ENCODE measurements around the gene ZNF785. TPM values are rescaled to one million over a fixed set of nuclear protein-coding genes. Genes with fewer than 3 reads are reported as not detected.

Gene ZNF785
- total RNA-seq, 1 experiment from 2014 or later, result 18.2 TPM

DNA sequence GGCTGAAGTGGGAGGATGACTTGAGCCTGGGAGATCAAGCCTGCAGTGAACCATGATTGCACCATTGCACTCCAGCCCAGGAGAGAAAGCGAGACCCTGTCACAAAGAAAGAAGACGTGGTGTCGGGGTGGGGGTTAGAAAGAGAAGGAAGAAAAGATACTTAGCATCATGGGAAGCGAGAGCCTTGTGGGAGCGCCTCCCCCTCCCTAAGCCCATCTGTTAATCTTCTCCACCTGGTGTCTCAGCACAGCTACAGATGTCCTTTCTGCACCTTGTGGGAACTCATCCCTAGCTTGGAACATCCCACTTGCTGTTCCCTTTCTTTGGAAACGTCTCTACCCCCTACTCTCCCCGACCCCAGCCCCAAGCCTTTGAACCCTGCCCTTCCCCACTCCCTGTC, 20.0 kb downstream of the ZNF785 start:
- no peak overlapping the region for H3K4me3 ChIP-seq
- H3K27me3 ChIP-seq, result no peaks in the 10 kb centered on the region
- H3K36me3 ChIP-seq, result no peaks in the 10 kb centered on the region
- peaks cover 3% of the 10 kb centered on the region; the same call in 1 of the 2 replicates for H3K4me1 ChIP-seq
- DNase-seq, result no peak
- H3K9me3 ChIP-seq (replicated peaks), result no peaks in the 10 kb centered on the region
- no peak overlapping the region for H3K27ac ChIP-seq

DNA sequence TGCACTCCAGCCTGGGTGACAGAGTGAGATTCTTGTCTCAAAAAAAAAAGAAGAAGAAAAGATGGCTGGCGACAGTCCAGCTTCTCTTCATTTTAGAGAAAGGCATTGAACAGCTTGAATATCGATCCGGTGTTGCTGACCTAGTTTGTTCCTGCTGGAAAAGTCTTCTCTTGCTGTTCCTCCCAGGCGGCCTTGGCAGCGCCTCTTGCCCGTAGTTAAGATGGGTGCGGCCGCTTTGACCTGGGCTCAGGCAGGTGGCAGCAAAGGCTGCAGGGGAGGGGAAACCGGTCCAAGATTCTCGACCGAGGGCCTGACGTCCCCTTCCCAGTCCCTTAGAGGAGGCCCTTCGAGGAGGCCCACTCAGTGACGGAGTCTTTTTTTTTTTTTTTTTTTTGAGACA, 23.5 kb downstream of the ZNF785 start:
- Histone ChIP-seq H3K27me3 (no peaks in the 10 kb centered on the region), H3K36me3 (no peaks in the 10 kb centered on the region), H3K4me3 (no peak overlapping the region), H3K27ac (no peak overlapping the region), H3K4me1 (no peaks in the 10 kb centered on the region), H3K9me3 (replicated peaks) (no peaks in the 10 kb centered on the region)
- DNase-seq, result no peak

- no peaks in the 10 kb centered on the region for H3K4me1 ChIP-seq
- DNase-seq, result no peak
- H3K27me3 ChIP-seq, result no peaks in the 10 kb centered on the region
- no peak overlapping the region for H3K27ac ChIP-seq
- H3K4me3 ChIP-seq, result no peak overlapping the region
- H3K9me3 ChIP-seq (replicated peaks), result no peaks in the 10 kb centered on the region
- no peaks in the 10 kb centered on the region for H3K36me3 ChIP-seq
Observed at GRCh38 chr16:30561089-30561816, 24.2 kb downstream of the ZNF785 start.

DNA sequence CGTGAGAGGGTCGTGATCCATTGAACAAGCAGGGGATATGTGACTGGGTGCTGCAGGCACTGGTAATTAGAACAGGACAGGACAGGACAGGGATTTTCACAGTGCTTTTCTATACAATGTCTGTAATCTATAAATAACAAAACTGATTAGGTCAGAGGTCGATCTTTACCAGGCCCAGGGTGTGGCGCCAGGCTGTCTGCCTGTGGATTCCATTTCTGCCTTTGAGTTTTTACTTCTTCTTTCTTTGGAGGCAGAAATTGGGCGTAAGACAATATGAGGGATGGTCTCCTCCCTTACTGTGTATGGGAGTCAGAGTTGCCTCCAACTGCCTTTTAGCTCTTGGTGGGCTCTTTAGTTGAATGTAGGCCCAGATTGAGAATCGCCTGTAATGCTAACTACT, 25.8 kb downstream of the ZNF785 start:
- Histone ChIP-seq H3K27ac (no peak overlapping the region), H3K4me1 (no peaks in the 10 kb centered on the region), H3K4me3 (no peak overlapping the region), H3K27me3 (no peaks in the 10 kb centered on the region), H3K36me3 (peaks cover 2% of the 10 kb centered on the region; the same call in 1 of the 2 replicates), H3K9me3 (replicated peaks) (no peaks in the 10 kb centered on the region)
- DNase-seq, result no peak

DNA sequence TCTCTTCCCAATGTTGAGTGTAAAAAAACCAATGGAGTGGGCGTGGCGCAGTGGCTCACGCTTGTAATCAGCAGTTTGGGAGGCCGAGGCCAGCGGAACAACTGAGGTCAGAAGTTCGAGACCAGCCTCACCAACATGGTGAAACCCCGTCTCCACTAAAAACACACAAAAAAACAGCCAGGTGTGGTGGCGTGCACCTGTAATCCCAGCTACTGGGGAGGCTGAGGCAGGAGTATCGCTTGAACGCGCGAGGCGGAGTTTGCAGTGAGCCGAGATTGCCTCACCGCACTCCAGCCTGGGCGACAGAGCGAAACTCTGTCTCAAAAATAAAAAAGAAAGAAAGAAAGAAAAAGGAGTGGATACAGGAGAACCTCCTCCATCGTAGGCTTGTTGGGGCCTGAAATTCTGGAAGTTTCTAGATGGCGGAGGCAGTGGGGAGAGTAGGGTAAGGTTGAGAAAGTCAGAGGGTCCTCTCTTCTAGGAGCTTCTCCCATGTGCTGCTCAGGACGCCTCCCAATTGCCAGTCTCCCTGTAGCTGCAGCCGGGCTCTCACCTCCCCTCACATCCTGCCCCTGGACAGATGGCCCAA, 26.6 kb downstream of the ZNF785 start:
- Histone ChIP-seq H3K27ac (peak overlapping the region; percentile 63), H3K27me3 (no peaks in the 10 kb centered on the region), H3K36me3 (peaks cover 5% of the 10 kb centered on the region; the same call in 1 of the 2 replicates), H3K4me3 (peak overlapping the region; percentile 82), H3K4me1 (no peaks in the 10 kb centered on the region), H3K9me3 (replicated peaks) (no peaks in the 10 kb centered on the region)
- no peak for DNase-seq

- Histone ChIP-seq H3K4me3 (peak within 1 kb of the TSS; percentile 82), H3K27me3 (no peaks in the 10 kb centered on the region), H3K9me3 (replicated peaks) (no peaks in the 10 kb centered on the region), H3K27ac (peak within 1 kb of the TSS; percentile 63), H3K4me1 (no peaks in the 10 kb centered on the region), H3K36me3 (peaks cover 7% of the 10 kb centered on the region; the same call in 1 of the 2 replicates)
- DNase-seq, result peak; percentile 98 to 99
Observed at GRCh38 chr16:30557957-30558788, 27.3 kb downstream of the ZNF785 start, which contains the start of gene ZNF764. ZNF764 (minus strand) TSS chr16:30558374; CDS start chr16:30558182, 192 bp downstream.

- no peaks in the 10 kb centered on the region for H3K27me3 ChIP-seq
- peak in 1 of 2 experiments; percentile 23 for DNase-seq
Observed at GRCh38 chr16:30557707-30557956, 27.9 kb downstream of the ZNF785 start.

GRCh38 chr16:30556125-30556473, 29.4 kb downstream of the ZNF785 start:
- Histone ChIP-seq H3K36me3 (peaks cover 10% of the 10 kb centered on the region), H3K9me3 (replicated peaks) (no peaks in the 10 kb centered on the region), H3K4me3 (no peak overlapping the region), H3K27ac (no peak overlapping the region), H3K4me1 (no peaks in the 10 kb centered on the region), H3K27me3 (no peaks in the 10 kb centered on the region)
- peak in 1 of 2 experiments; percentile 17 for DNase-seq

More at GRCh38 chr16:30557707-30557956, 27.9 kb downstream of the ZNF785 start:
- Histone ChIP-seq H3K9me3 (replicated peaks) (no peaks in the 10 kb centered on the region), H3K4me3 (peak overlapping the region; percentile 82), H3K36me3 (peaks cover 10% of the 10 kb centered on the region), H3K4me1 (no peaks in the 10 kb centered on the region), H3K27ac (peak overlapping the region; percentile 63)

- Histone ChIP-seq H3K27me3 (no peaks in the 10 kb centered on the region), H3K9me3 (replicated peaks) (no peaks in the 10 kb centered on the region), H3K4me3 (no peak overlapping the region), H3K36me3 (peaks cover 10% of the 10 kb centered on the region), H3K27ac (no peak overlapping the region), H3K4me1 (no peaks in the 10 kb centered on the region)
- no peak for DNase-seq
Observed at GRCh38 chr16:30555315-30556124, 30.0 kb downstream of the ZNF785 start.

- Histone ChIP-seq H3K4me1 (no peaks in the 10 kb centered on the region), H3K27me3 (no peaks in the 10 kb centered on the region), H3K4me3 (no peak overlapping the region), H3K36me3 (peaks cover 10% of the 10 kb centered on the region), H3K9me3 (replicated peaks) (no peaks in the 10 kb centered on the region), H3K27ac (no peak overlapping the region)
- DNase-seq, result no peak
Observed at GRCh38 chr16:30554557-30555314, 30.8 kb downstream of the ZNF785 start.

GRCh38 chr16:30553393-30553899, 32.1 kb downstream of the ZNF785 start:
- H3K27ac ChIP-seq, result no peak overlapping the region
- no peaks in the 10 kb centered on the region for H3K4me1 ChIP-seq

GRCh38 chr16:30552956-30553355, 32.5 kb downstream of the ZNF785 start:
- Histone ChIP-seq H3K4me1 (no peaks in the 10 kb centered on the region), H3K27me3 (no peaks in the 10 kb centered on the region), H3K4me3 (no peak overlapping the region), H3K9me3 (replicated peaks) (no peaks in the 10 kb centered on the region), H3K36me3 (peaks cover 10% of the 10 kb centered on the region), H3K27ac (no peak overlapping the region)
- no peak for DNase-seq

More at GRCh38 chr16:30553393-30553899, 32.1 kb downstream of the ZNF785 start:
- DNase-seq, result no peak
- Histone ChIP-seq H3K9me3 (replicated peaks) (no peaks in the 10 kb centered on the region), H3K27me3 (no peaks in the 10 kb centered on the region), H3K36me3 (peaks cover 10% of the 10 kb centered on the region), H3K4me3 (no peak overlapping the region)

GRCh38 chr16:30551781-30552180, 33.7 kb downstream of the ZNF785 start:
- Histone ChIP-seq H3K4me1 (no peaks in the 10 kb centered on the region), H3K27me3 (no peaks in the 10 kb centered on the region), H3K4me3 (no peak overlapping the region), H3K9me3 (replicated peaks) (no peaks in the 10 kb centered on the region), H3K27ac (no peak overlapping the region), H3K36me3 (peaks cover 10% of the 10 kb centered on the region)
- no peak for DNase-seq
